HepG2 (cell line): Measurements from ENCODE around the gene SLC35G2. TPM values are rescaled to one million over a fixed set of nuclear protein-coding genes. Genes with fewer than 3 reads are reported as not detected.
A peak's percentile ranks its signal among the peaks of the same experiment; 100 is the strongest.

Experiments used
- ARNT ChIP-seq: fragments of 450-650 bp; IDR thresholded peaks from 2 replicates; pipeline ENCODE4 v1.6.1; 2017
- ARNT2 ChIP-seq: sonication (generic); formaldehyde crosslinking; IDR thresholded peaks from 2 replicates; pipeline ENCODE4 v1.8.0; 2022; ENCODE audit warnings: mild to moderate bottlenecking, low read depth, missing genetic modification reagents, moderate library complexity
- HMG20B ChIP-seq: conservative IDR thresholded peaks from 2 replicates; pipeline ENCODE4 v1.6.1; 2016; ENCODE audit warnings: missing genetic modification reagents, missing compliant biosample characterization
- HOXA5 ChIP-seq: sonication (generic); formaldehyde crosslinking; IDR thresholded peaks from 2 replicates; pipeline ENCODE4 v1.4.0; 2020; ENCODE audit warnings: missing genetic modification reagents
- MXD4 ChIP-seq: IDR thresholded peaks from 2 replicates; pipeline ENCODE4 v1.6.1; 2016; ENCODE audit warnings: mild to moderate bottlenecking, missing biosample characterization, missing genetic modification reagents
- NFE2L1 ChIP-seq: sonication (generic); formaldehyde crosslinking; IDR thresholded peaks from 2 replicates; pipeline ENCODE4 v1.4.0; 2020; ENCODE audit warnings: missing genetic modification reagents, mild to moderate bottlenecking, borderline replicate concordance
- NPAS2 ChIP-seq: sonication (generic); formaldehyde crosslinking; IDR thresholded peaks from 2 replicates; pipeline ENCODE4 v1.8.0; 2022; ENCODE audit warnings: mild to moderate bottlenecking, missing genetic modification reagents, borderline replicate concordance
- NR2C2 ChIP-seq: sonication (generic); formaldehyde crosslinking; IDR thresholded peaks from 2 replicates; pipeline ENCODE4 v1.4.0; 2020; ENCODE audit warnings: missing genetic modification reagents, mild to moderate bottlenecking, moderate library complexity, borderline replicate concordance
- SMAD9 ChIP-seq: sonication (generic); formaldehyde crosslinking; IDR thresholded peaks from 2 replicates; pipeline ENCODE4 v1.5.1; 2020; ENCODE audit warnings: mild to moderate bottlenecking, missing genetic modification reagents
- SNAPC2 ChIP-seq: sonication (generic); formaldehyde crosslinking; IDR thresholded peaks from 2 replicates; pipeline ENCODE4 v1.8.1; 2022; ENCODE audit warnings: mild to moderate bottlenecking, missing genetic modification reagents
- SOX6 ChIP-seq, 2 experiments: fragments of 450-650 bp in 1 of 2; sonication (generic) in 1 of 2; formaldehyde crosslinking in 1 of 2; IDR thresholded peaks; 2 replicates each; pipeline versions ENCODE4 v1.4.0 to v1.6.1; 2017 to 2020; ENCODE audit warnings: antibody characterized with exemption in 1 of 2, mild to moderate bottlenecking in 1 of 2, missing genetic modification reagents in 1 of 2
- SRSF4 ChIP-seq: fragments of 200-400 bp; formaldehyde crosslinking; IDR thresholded peaks from one replicate; pipeline ENCODE4 v1.6.1; 2018; ENCODE audit warnings: mild to moderate bottlenecking, low read depth, low read length, moderate library complexity; ENCODE audit not compliant: poor library complexity, severe bottlenecking
- ZEB1 ChIP-seq: IDR thresholded peaks from 2 replicates; pipeline ENCODE4 v1.6.1; 2012; ENCODE audit warnings: mild to moderate bottlenecking, low read depth, inconsistent platforms; ENCODE audit not compliant: insufficient replicate concordance
- ZFX ChIP-seq: sonication (generic); formaldehyde crosslinking; IDR thresholded peaks from 2 replicates; pipeline ENCODE4 v1.4.0; 2020; ENCODE audit warnings: mild to moderate bottlenecking, low read depth, missing genetic modification reagents, moderate library complexity
- ZNF510 ChIP-seq: sonication (generic); formaldehyde crosslinking; IDR thresholded peaks from 2 replicates; pipeline ENCODE4 v1.4.0; 2020; ENCODE audit warnings: low read depth, mild to moderate bottlenecking, missing genetic modification reagents
- ZNF652 ChIP-seq: IDR thresholded peaks from 2 replicates; pipeline ENCODE4 v1.6.1; 2016; ENCODE audit warnings: low read depth, borderline replicate concordance
- ZNF768 ChIP-seq: sonication (generic); formaldehyde crosslinking; IDR thresholded peaks from 2 replicates; pipeline ENCODE4 v1.4.0; 2020; ENCODE audit warnings: missing genetic modification reagents
- ZSCAN12 ChIP-seq: sonication (generic); formaldehyde crosslinking; IDR thresholded peaks from 2 replicates; pipeline ENCODE4 v1.9.0; 2021; ENCODE audit warnings: mild to moderate bottlenecking, missing genetic modification reagents
- polyA plus RNA-seq, 8 experiments: library from polyadenylated mRNA; depleted of rRNA in 3 of 8; stranded (reverse) in 7 of 8; unstranded in 1 of 8; fragments of >200 nt; fragmentation: Illumina TruSeq in 4 of 8; extraction: Trizol in 4 of 8; gene quantifications; 2 replicates each; pipeline versions ENCODE4 v1.2.1 to v1.2.3, GENCODE V29; 2011 to 2016; ENCODE audit warnings: low read depth in 4 of 8, missing spikeins in 1 of 8, mixed read lengths in 1 of 8; ENCODE audit not compliant: insufficient read depth in 1 of 8
- total RNA-seq, 5 experiments: library from RNA; depleted of rRNA; stranded (reverse); fragments of >200 nt; fragmentation: Illumina TruSeq; extraction: Trizol; gene quantifications; 2 replicates each; pipeline ENCODE4 v1.2.3, GENCODE V29; 2016; ENCODE audit warnings: low read depth in 1 of 5
- TF ChIP-seq, protein P1 (sequence below): sonication (generic); formaldehyde crosslinking; IDR thresholded peaks from 2 replicates; pipeline ENCODE4 v1.4.0; 2020; ENCODE audit warnings: mild to moderate bottlenecking, low read depth, missing genetic modification reagents
- TF ChIP-seq, protein P2 (sequence below): sonication (generic); formaldehyde crosslinking; IDR thresholded peaks from 2 replicates; pipeline ENCODE4 v1.4.0; 2020; ENCODE audit warnings: missing genetic modification reagents, mild to moderate bottlenecking, borderline replicate concordance
- TF ChIP-seq, protein P3 (sequence below): sonication (generic); formaldehyde crosslinking; IDR thresholded peaks from 2 replicates; pipeline ENCODE4 v1.4.0; 2020; ENCODE audit warnings: missing genetic modification reagents
- TF ChIP-seq, protein P4 (sequence below): sonication (generic); formaldehyde crosslinking; IDR thresholded peaks from 2 replicates; pipeline ENCODE4 v1.4.0; 2020; ENCODE audit warnings: missing genetic modification reagents

The SLC35G2 gene
- total and polyA plus RNA-seq, 2 of the 13 experiments (the other 11 are each of a cell fraction or from before 2014, with no cell fraction given): 7.6 to 10.3 TPM

DNA sequence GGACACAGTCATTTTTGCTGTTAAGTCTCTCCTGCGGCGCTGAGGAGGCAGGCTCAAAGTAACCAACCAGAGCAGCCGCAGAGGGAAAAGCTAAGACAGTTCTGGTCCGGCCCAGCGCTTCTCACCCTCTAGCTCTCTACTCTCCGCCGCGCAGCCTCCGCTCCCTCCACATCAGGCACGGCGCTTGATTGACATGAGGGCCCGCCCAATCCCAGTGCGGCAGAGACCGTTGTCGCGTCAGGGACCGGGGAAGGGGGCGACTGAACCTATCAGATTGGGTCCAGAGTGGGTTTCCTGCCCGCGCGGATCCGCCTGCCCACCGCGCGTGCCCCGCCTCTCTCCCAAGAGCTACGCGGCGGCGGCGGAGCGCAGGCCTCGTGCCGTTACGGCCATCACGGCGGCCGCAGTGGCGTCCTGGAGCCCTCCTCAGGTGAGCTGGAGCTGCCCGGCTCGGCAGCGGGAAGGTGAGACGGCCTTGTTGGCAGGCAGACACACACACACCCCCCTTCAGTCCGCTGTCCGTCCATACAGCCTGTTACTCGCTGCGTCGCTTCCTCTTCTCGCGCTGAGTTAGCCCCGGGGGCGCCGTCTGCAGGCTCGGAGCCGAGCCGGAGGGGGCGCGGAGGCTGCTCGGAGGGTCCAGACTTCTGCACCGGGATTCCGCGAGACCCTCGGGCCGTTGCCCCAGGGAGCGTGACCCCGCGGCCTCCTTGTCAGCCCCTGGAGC lies 43.1 kb downstream of the SLC35G2 start, which contains the start of gene NCK1 (continued):
- no peak; the same call in 1 of the 2 replicates for TF ChIP-seq HMG20B
- no peak; the same call in 1 of the 2 replicates for TF ChIP-seq MXD4 (CRISPR knock-in tag)
- TF ChIP-seq SRSF4: no peak
- TF ChIP-seq, protein P1, sequence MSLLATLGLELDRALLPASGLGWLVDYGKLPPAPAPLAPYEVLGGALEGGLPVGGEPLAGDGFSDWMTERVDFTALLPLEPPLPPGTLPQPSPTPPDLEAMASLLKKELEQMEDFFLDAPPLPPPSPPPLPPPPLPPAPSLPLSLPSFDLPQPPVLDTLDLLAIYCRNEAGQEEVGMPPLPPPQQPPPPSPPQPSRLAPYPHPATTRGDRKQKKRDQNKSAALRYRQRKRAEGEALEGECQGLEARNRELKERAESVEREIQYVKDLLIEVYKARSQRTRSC (CRISPR knock-in tag): no peak
- TF ChIP-seq ZFX (CRISPR knock-in tag): peak; percentile 99
- no peak for TF ChIP-seq ZNF652
- peak; percentile 91 for TF ChIP-seq ARNT2 (CRISPR knock-in tag)
- peak; percentile 91 for TF ChIP-seq SNAPC2 (CRISPR knock-in tag)
- TF ChIP-seq NFE2L1 (CRISPR knock-in tag): no peak
- TF ChIP-seq ZNF768 (CRISPR knock-in tag): peak; percentile 75; the same call in 1 of the 2 replicates
- TF ChIP-seq NPAS2 (CRISPR knock-in tag): no peak
- TF ChIP-seq, protein P2, sequence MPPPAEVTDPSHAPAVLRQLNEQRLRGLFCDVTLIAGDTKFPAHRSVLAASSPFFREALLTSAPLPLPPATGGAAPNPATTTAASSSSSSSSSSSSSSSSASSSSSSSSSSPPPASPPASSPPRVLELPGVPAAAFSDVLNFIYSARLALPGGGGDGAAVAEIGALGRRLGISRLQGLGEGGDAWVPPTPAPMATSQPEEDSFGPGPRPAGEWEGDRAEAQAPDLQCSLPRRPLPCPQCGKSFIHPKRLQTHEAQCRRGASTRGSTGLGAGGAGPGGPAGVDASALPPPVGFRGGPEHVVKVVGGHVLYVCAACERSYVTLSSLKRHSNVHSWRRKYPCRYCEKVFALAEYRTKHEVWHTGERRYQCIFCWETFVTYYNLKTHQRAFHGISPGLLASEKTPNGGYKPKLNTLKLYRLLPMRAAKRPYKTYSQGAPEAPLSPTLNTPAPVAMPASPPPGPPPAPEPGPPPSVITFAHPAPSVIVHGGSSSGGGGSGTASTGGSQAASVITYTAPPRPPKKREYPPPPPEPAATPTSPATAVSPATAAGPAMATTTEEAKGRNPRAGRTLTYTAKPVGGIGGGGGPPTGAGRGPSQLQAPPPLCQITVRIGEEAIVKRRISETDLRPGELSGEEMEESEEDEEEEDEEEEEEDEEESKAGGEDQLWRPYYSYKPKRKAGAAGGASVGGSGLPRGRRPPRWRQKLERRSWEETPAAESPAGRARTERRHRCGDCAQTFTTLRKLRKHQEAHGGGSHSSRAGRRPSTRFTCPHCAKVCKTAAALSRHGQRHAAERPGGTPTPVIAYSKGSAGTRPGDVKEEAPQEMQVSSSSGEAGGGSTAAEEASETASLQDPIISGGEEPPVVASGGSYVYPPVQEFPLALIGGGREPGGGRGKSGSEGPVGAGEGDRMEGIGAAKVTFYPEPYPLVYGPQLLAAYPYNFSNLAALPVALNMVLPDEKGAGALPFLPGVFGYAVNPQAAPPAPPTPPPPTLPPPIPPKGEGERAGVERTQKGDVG (CRISPR knock-in tag): peak; percentile 26; the same call in 1 of the 2 replicates
- TF ChIP-seq ZNF510 (CRISPR knock-in tag): peak; percentile 95
- TF ChIP-seq SOX6 (IDR thresholded peaks at IDR 0.05): no peak
- peak; percentile 73 for TF ChIP-seq SOX6 (CRISPR knock-in tag; IDR thresholded peaks at IDR 0.05)
- TF ChIP-seq ARNT: no peak
- no peak; the same call in 1 of the 2 replicates for TF ChIP-seq ZSCAN12 (CRISPR knock-in tag)
- TF ChIP-seq NR2C2 (CRISPR knock-in tag): peak; percentile 62; the same call in 1 of the 2 replicates
- TF ChIP-seq HOXA5: peak; percentile 6; the same call in 1 of the 2 replicates
- TF ChIP-seq, protein P3, sequence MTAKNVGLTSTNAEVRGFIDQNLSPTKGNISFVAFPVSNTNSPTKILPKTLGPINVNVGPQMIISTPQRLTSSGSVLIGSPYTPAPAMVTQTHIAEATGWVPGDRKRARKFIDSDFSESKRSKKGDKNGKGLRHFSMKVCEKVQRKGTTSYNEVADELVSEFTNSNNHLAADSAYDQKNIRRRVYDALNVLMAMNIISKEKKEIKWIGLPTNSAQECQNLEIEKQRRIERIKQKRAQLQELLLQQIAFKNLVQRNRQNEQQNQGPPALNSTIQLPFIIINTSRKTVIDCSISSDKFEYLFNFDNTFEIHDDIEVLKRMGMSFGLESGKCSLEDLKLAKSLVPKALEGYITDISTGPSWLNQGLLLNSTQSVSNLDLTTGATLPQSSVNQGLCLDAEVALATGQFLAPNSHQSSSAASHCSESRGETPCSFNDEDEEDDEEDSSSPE (CRISPR knock-in tag): peak; percentile 83
- TF ChIP-seq ZEB1: peak; percentile 47
- no peak for TF ChIP-seq SMAD9
- TF ChIP-seq, protein P4, sequence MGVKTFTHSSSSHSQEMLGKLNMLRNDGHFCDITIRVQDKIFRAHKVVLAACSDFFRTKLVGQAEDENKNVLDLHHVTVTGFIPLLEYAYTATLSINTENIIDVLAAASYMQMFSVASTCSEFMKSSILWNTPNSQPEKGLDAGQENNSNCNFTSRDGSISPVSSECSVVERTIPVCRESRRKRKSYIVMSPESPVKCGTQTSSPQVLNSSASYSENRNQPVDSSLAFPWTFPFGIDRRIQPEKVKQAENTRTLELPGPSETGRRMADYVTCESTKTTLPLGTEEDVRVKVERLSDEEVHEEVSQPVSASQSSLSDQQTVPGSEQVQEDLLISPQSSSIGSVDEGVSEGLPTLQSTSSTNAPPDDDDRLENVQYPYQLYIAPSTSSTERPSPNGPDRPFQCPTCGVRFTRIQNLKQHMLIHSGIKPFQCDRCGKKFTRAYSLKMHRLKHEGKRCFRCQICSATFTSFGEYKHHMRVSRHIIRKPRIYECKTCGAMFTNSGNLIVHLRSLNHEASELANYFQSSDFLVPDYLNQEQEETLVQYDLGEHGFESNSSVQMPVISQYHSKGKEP: peak; percentile 79; the same call in 1 of the 2 replicates
